A549 (cell line): ENCODE data around the gene NRXN3. TPM values are rescaled to one million over a fixed set of nuclear protein-coding genes. Genes with fewer than 3 reads are reported as not detected.
"Not testable (repeated sequence)": the region's sequence is repeated elsewhere in the genome, so short reads cannot be mapped to it uniquely, and the experiment has no call there.

Experiments used
- ATAC-seq, 2 experiments: fragments of 200-7000 bp in 1 of 2; fragments of >200 bp in 1 of 2; cut with Nextera tagmentation in 1 of 2; cut with Tn5 transposase in 1 of 2; 3 replicates each; pipeline versions ENCODE4 v1.8.0 to v1.9.1; 2018 to 2020; ENCODE audit warnings: mild to moderate bottlenecking in 1 of 2, moderate library complexity in 1 of 2
- CTCF ChIA-PET: fragments of 300-600 bp; sonication (Branson Sonifier 250); formaldehyde crosslinking; extraction: SDS; loops from one replicate; lab custom pipeline; 2021; ENCODE audit warnings: antibody characterized with exemption, inconsistent platforms; lab: Yijun Ruan, JAX
- POLR2A ChIA-PET: fragments of 350-600 bp; formaldehyde crosslinking; extraction: SDS; loops from one replicate; lab custom pipeline; 2021; ENCODE audit warnings: antibody characterized with exemption, inconsistent platforms; lab: Yijun Ruan, JAX
- DNase-seq, 2 experiments: peaks; one replicate each; pipeline versions ENCODE4 v3.0.0 to v3.0.0-alpha.2; 2011 to 2016; ENCODE audit warnings: low read depth in 1 of 2, low spot score in 1 of 2
- FAIRE-seq: peaks from 2 replicates; lab custom pipeline; 2011; peaks lifted over from hg19 to GRCh38; lab: Jason Lieb, UNC
- H3K27ac ChIP-seq, 2 experiments: fragments of >200 bp; sonication (Bioruptor Twin); formaldehyde crosslinking; 3 replicates each; pipeline ENCODE4 v1.5.1; 2016 to 2017
- H3K4me1 ChIP-seq: fragments of >200 bp; sonication (Bioruptor Twin); formaldehyde crosslinking; 3 replicates; pipeline ENCODE4 v1.6.1; 2016
- H3K4me2 ChIP-seq: fragments of >200 bp; sonication (Bioruptor Twin); formaldehyde crosslinking; 3 replicates; pipeline ENCODE4 v1.6.1; 2016
- H3K4me3 ChIP-seq: fragments of >200 bp; sonication (Bioruptor Twin); formaldehyde crosslinking; 3 replicates; pipeline ENCODE4 v1.5.1; 2016
- H3K9me3 ChIP-seq: fragments of >200 bp; sonication (Bioruptor Twin); formaldehyde crosslinking; 3 replicates; pipeline ENCODE4 v1.6.1; 2016
- CBX2 ChIP-seq: fragments of 200-600 bp; sonication (generic); IDR thresholded peaks from 2 replicates; pipeline ENCODE4 v1.6.1; 2016; ENCODE audit warnings: low read depth, mild to moderate bottlenecking, borderline replicate concordance
- CBX8 ChIP-seq: fragments of 200-600 bp; sonication (generic); IDR thresholded peaks from 2 replicates; pipeline ENCODE4 v1.6.1; 2016
- CHD2 ChIP-seq: fragments of 150-350 bp; IDR thresholded peaks from 2 replicates; pipeline ENCODE4 v1.6.1; 2014; ENCODE audit warnings: low read length; ENCODE audit not compliant: partially characterized antibody
- EHF ChIP-seq: fragments of 250-450 bp; sonication (Bioruptor Pico); IDR thresholded peaks from 2 replicates; pipeline ENCODE4 v1.5.0; 2020; ENCODE audit warnings: mild to moderate bottlenecking
- EHMT2 ChIP-seq: fragments of 200-600 bp; sonication (generic); IDR thresholded peaks from 2 replicates; pipeline ENCODE4 v1.6.1; 2016; ENCODE audit warnings: antibody characterized with exemption, low read depth, mild to moderate bottlenecking, moderate library complexity
- ESRRA ChIP-seq: fragments of 150-350 bp; IDR thresholded peaks from 2 replicates; pipeline ENCODE4 v1.6.1; 2014; ENCODE audit warnings: mild to moderate bottlenecking, low read length, borderline replicate concordance
- FOSB ChIP-seq: fragments of 250-450 bp; sonication (Bioruptor Pico); IDR thresholded peaks from 2 replicates; pipeline ENCODE4 v1.5.0; 2020; ENCODE audit warnings: mild to moderate bottlenecking, moderate library complexity
- FOXS1 ChIP-seq: fragments of 250-450 bp; sonication (Bioruptor Pico); IDR thresholded peaks from 2 replicates; pipeline ENCODE4 v1.5.0; 2020; ENCODE audit warnings: mild to moderate bottlenecking, moderate library complexity
- GATA3 ChIP-seq: IDR thresholded peaks from 2 replicates; pipeline ENCODE4 v1.6.1; 2012; ENCODE audit warnings: borderline replicate concordance
- HES2 ChIP-seq: fragments of >200 bp; sonication (Bioruptor Twin); formaldehyde crosslinking; IDR thresholded peaks from 2 replicates; pipeline ENCODE4 v1.6.1; 2016
- HEYL ChIP-seq: fragments of 250-450 bp; sonication (Bioruptor Pico); IDR thresholded peaks from 2 replicates; pipeline ENCODE4 v1.8.0; 2021; ENCODE audit warnings: mild to moderate bottlenecking, moderate library complexity
- HMGXB4 ChIP-seq: fragments of 250-450 bp; sonication (Bioruptor Pico); IDR thresholded peaks from 2 replicates; pipeline ENCODE4 v1.5.0; 2021; ENCODE audit warnings: mild to moderate bottlenecking, moderate library complexity, borderline replicate concordance
- HOXA7 ChIP-seq: fragments of 250-450 bp; sonication (Bioruptor Pico); IDR thresholded peaks from 2 replicates; pipeline ENCODE4 v1.5.0; 2020; ENCODE audit warnings: mild to moderate bottlenecking, moderate library complexity
- HOXB5 ChIP-seq: fragments of 250-450 bp; sonication (Bioruptor Pico); IDR thresholded peaks from 2 replicates; pipeline ENCODE4 v1.5.0; 2020; ENCODE audit warnings: mild to moderate bottlenecking, moderate library complexity
- JUN ChIP-seq, 2 experiments: fragments of >200 bp; sonication (Bioruptor Twin); formaldehyde crosslinking; IDR thresholded peaks; 2 replicates in 1 of 2; 3 replicates in 1 of 2; pipeline ENCODE4 v1.6.1; 2016 to 2017
- MAFK ChIP-seq: fragments of 450-650 bp; IDR thresholded peaks from 2 replicates; pipeline ENCODE4 v1.6.1; 2014; ENCODE audit not compliant: partially characterized antibody
- MYC ChIP-seq: IDR thresholded peaks from 2 replicates; pipeline ENCODE4 v1.6.1; 2012; ENCODE audit warnings: mild to moderate bottlenecking, inconsistent platforms, low read length, improper control_type of control experiment, borderline replicate concordance
- RARB ChIP-seq: fragments of 250-450 bp; sonication (Bioruptor Pico); IDR thresholded peaks from 2 replicates; pipeline ENCODE4 v1.8.0; 2021; ENCODE audit warnings: mild to moderate bottlenecking, moderate library complexity
- RCOR1 ChIP-seq: fragments of 150-350 bp; IDR thresholded peaks from 2 replicates; pipeline ENCODE4 v1.6.1; 2014; ENCODE audit warnings: antibody characterized with exemption, low read length, low read depth
- RFX5 ChIP-seq: fragments of 450-650 bp; IDR thresholded peaks from 2 replicates; pipeline ENCODE4 v1.7.1; 2014; ENCODE audit warnings: antibody characterized with exemption, mild to moderate bottlenecking, moderate library complexity
- RNF2 ChIP-seq: fragments of 200-600 bp; sonication (generic); IDR thresholded peaks from 2 replicates; pipeline ENCODE4 v1.6.1; 2016; ENCODE audit warnings: low read depth, mild to moderate bottlenecking, antibody characterized with exemption, moderate library complexity, borderline replicate concordance
- TP53 ChIP-seq: fragments of 250-450 bp; sonication (Bioruptor Pico); IDR thresholded peaks from 2 replicates; pipeline ENCODE4 v1.5.0; 2021; ENCODE audit warnings: mild to moderate bottlenecking, moderate library complexity
- ZC3H11A ChIP-seq: fragments of 450-650 bp; IDR thresholded peaks from 2 replicates; pipeline ENCODE4 v1.6.1; 2014; ENCODE audit warnings: antibody characterized with exemption, mild to moderate bottlenecking
- ZFP36 ChIP-seq: fragments of 450-650 bp; IDR thresholded peaks from 2 replicates; pipeline ENCODE4 v1.6.1; 2014; ENCODE audit warnings: borderline replicate concordance; ENCODE audit not compliant: partially characterized antibody
- ZNF302 ChIP-seq: fragments of 250-450 bp; sonication (Bioruptor Pico); IDR thresholded peaks from 2 replicates; pipeline ENCODE4 v1.9.0; 2021; ENCODE audit warnings: inconsistent platforms, mild to moderate bottlenecking, moderate library complexity
- ZSCAN20 ChIP-seq: fragments of 250-450 bp; sonication (Bioruptor Pico); IDR thresholded peaks from 2 replicates; pipeline ENCODE4 v1.8.0; 2022; ENCODE audit warnings: mild to moderate bottlenecking, moderate library complexity
- WGBS: methylation state at CpG from one replicate; pipeline ENCODE4 v1.1.6; 2017; ENCODE audit errors: missing lambda C conversion rate; 5-methylcytosine and 5-hydroxymethylcytosine counted together
- polyA plus RNA-seq, 4 experiments: library from polyadenylated mRNA; depleted of rRNA in 3 of 4; stranded (reverse); fragments of >200 nt; fragmentation: RNase III in 1 of 4; extraction: RNeasy Plus Mini Kit Qiagen cat#74134 plus additional on column Dnase treatment in 1 of 4; gene quantifications; 2 replicates in 3 of 4; 3 replicates in 1 of 4; pipeline ENCODE4 v1.2.3, GENCODE V29; 2011 to 2017
- TF ChIP-seq, protein P1 (sequence below): IDR thresholded peaks from 2 replicates; pipeline ENCODE4 v1.6.1; 2012
- TF ChIP-seq, protein P2 (sequence below): fragments of 200-600 bp; sonication (generic); IDR thresholded peaks from 2 replicates; pipeline ENCODE4 v1.6.1; 2016; ENCODE audit warnings: antibody characterized with exemption, mild to moderate bottlenecking, moderate library complexity

NRXN3 gene
- polyA plus RNA-seq, 2 of the 4 experiments (the other 2 are of a cell fraction) = 0.62 to 2.3 TPM

DNA sequence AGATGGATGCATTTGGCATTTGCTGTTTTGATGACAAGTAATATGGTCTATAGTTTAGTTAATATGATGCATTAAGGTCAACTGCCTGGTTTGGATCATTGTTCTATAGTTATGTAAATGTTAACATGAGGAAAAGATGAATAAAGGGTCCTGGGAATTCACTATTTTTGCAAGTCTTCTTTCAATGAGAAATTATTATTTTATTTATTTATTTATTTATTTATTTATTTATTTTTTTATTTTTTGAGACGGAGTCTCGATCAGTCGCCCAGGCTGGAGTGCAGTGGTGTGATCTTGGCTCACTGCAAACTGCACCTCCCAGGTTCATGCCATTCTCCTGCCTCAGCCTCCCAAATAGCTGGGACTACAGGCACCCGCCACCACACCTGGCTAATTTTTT lies 940.4 kb downstream of the NRXN3 start:
- H3K4me2 ChIP-seq, FAIRE-seq, DNase-seq, ATAC-seq, H3K9me3 ChIP-seq, H3K27ac ChIP-seq, H3K4me1 ChIP-seq, CTCF ChIA-PET, POLR2A ChIA-PET, H3K4me3 ChIP-seq: not testable (repeated sequence)
- WGBS = 22% methylated on average over 4 of the region's 4 CpGs
- TF ChIP-seq ZC3H11A = peak; percentile 44; the same call in 1 of the 2 replicates

DNA sequence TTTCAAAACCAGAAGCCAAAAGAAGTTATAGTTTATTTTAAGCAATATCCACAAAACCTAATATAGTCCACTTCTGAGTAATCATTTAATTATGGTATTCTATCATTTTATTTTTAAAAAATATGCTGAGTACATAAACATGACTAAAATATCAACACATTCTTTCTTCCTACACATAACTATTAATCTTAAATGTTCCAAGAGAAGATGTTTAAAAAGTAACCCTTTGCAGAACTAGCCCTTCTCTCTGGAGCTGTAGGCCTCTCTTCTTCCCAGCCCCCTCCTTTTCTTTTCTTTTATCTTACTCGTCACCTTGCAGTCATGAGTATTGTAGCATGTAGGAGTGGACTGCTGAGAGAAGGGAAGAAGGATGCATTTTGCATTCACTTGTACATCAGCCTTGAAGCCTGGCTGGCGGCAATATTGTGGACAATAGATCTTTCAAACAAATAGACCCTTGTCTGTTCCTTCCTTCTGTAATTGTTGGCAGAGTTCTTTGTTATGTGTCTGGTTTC lies 941.9 kb downstream of the NRXN3 start:
- no peak overlapping the region for H3K27ac ChIP-seq
- DNase-seq (no peak), FAIRE-seq (no peak), ATAC-seq (no peak)
- TF ChIP-seq ZSCAN20 (CRISPR knock-in tag) = no peak
- TF ChIP-seq EHMT2 = no peak
- no peak for TF ChIP-seq HES2
- TF ChIP-seq JUN (IDR thresholded peaks at IDR 0.05) = no peak
- no peak for TF ChIP-seq RARB (CRISPR knock-in tag)
- no peak for TF ChIP-seq RCOR1
- TF ChIP-seq EHF (CRISPR knock-in tag) = no peak
- no peak for TF ChIP-seq HOXB5 (CRISPR knock-in tag)
- no peak for TF ChIP-seq FOXS1 (CRISPR knock-in tag)
- TF ChIP-seq ESRRA = no peak
- TF ChIP-seq CHD2 = no peak
- TF ChIP-seq GATA3 = no peak
- TF ChIP-seq, protein P1, sequence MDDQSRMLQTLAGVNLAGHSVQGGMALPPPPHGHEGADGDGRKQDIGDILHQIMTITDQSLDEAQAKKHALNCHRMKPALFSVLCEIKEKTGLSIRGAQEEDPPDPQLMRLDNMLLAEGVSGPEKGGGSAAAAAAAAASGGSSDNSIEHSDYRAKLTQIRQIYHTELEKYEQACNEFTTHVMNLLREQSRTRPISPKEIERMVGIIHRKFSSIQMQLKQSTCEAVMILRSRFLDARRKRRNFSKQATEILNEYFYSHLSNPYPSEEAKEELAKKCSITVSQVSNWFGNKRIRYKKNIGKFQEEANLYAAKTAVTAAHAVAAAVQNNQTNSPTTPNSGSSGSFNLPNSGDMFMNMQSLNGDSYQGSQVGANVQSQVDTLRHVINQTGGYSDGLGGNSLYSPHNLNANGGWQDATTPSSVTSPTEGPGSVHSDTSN = no peak
- TF ChIP-seq TP53 (CRISPR knock-in tag) = no peak
- no peak for TF ChIP-seq MAFK
- no peak for TF ChIP-seq ZNF302 (CRISPR knock-in tag)
- no peak for TF ChIP-seq CBX2
- H3K9me3 ChIP-seq = no peaks in the 10 kb centered on the region
- no peak overlapping the region for H3K4me2 ChIP-seq
- 7% methylated on average over 2 of the region's 2 CpGs for WGBS
- POLR2A ChIA-PET = no interaction called here
- CTCF ChIA-PET = no interaction called here
- H3K4me3 ChIP-seq = no peak overlapping the region
- H3K4me1 ChIP-seq = no peaks in the 10 kb centered on the region

- Histone ChIP-seq H3K9me3 (no peaks in the 10 kb centered on the region), H3K27ac (no peak overlapping the region), H3K4me2 (no peak overlapping the region), H3K4me3 (no peak overlapping the region), H3K4me1 (no peaks in the 10 kb centered on the region)
- ChIA-PET POLR2A (no interaction called here), CTCF (interaction anchor here (1.1 kb wide), 1 partner anchor 158 kb away, joined by 3 read pairs; no protein-coding TSS in a partner anchor)
- no peak for TF ChIP-seq HOXA7 (CRISPR knock-in tag)
- TF ChIP-seq GATA3 = no peak
- TF ChIP-seq HMGXB4 (CRISPR knock-in tag) = no peak
- TF ChIP-seq RNF2 = no peak
- TF ChIP-seq MYC = no peak
- no peak for TF ChIP-seq FOSB
- no peak for TF ChIP-seq ZC3H11A
- TF ChIP-seq, protein P2, sequence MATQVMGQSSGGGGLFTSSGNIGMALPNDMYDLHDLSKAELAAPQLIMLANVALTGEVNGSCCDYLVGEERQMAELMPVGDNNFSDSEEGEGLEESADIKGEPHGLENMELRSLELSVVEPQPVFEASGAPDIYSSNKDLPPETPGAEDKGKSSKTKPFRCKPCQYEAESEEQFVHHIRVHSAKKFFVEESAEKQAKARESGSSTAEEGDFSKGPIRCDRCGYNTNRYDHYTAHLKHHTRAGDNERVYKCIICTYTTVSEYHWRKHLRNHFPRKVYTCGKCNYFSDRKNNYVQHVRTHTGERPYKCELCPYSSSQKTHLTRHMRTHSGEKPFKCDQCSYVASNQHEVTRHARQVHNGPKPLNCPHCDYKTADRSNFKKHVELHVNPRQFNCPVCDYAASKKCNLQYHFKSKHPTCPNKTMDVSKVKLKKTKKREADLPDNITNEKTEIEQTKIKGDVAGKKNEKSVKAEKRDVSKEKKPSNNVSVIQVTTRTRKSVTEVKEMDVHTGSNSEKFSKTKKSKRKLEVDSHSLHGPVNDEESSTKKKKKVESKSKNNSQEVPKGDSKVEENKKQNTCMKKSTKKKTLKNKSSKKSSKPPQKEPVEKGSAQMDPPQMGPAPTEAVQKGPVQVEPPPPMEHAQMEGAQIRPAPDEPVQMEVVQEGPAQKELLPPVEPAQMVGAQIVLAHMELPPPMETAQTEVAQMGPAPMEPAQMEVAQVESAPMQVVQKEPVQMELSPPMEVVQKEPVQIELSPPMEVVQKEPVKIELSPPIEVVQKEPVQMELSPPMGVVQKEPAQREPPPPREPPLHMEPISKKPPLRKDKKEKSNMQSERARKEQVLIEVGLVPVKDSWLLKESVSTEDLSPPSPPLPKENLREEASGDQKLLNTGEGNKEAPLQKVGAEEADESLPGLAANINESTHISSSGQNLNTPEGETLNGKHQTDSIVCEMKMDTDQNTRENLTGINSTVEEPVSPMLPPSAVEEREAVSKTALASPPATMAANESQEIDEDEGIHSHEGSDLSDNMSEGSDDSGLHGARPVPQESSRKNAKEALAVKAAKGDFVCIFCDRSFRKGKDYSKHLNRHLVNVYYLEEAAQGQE = no peak
- TF ChIP-seq CBX8 = no peak
- TF ChIP-seq ZFP36 = no peak
- no peak for TF ChIP-seq RFX5
- no peak for TF ChIP-seq HOXB5 (CRISPR knock-in tag)
- no peak for TF ChIP-seq MAFK
- no peak for TF ChIP-seq HEYL (CRISPR knock-in tag)
- ATAC-seq (no peak), FAIRE-seq (no peak), DNase-seq (no peak)
- 0% methylated on average over 1 of the region's 1 CpG for WGBS
Observed at GRCh38 chr14:79117561-79117960, 947.4 kb downstream of the NRXN3 start.
